Measurements from ENCODE around the gene NUAK1. TPM values are rescaled to one million over a fixed set of nuclear protein-coding genes. Genes with fewer than 3 reads are reported as not detected.

The NUAK1 gene
- total RNA-seq, 1 experiment from 2014 or later: 7.4 TPM

DNA sequence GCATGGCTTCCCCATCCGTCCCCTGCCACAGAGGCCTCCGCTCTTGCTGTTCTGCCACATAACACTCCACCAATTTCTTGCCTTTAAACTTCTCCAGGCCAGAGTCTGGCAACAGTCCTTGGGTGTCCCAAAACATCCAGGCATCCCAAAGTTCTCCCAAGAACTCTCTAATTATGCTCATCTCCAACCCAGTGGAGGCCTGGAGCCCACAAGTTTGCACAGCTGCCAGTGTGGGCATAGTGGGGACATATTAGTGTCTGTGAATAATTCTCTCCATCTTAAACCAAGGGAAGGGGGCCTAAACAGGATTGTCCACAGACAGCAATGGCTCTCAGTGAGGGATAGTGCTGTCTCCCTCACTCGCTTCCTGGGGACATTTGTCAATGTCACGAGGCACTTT is 124.8 kb downstream of the NUAK1 start:
- ATAC-seq (no peak), DNase-seq (ENCODE audit: low read depth, low spot score) (no peak)
- Histone ChIP-seq H3K4me2 (ENCODE audit: low read length) (no peak overlapping the region), H2AFZ (ENCODE audit: low read depth, low read length, poor library complexity, severe bottlenecking) (no peak overlapping the region), H3K4me3 (replicated peaks in 1 of 2; ENCODE audit: low read depth in 1 of 2, low read length in 2 of 2) (no peak overlapping the region), H3K27ac (ENCODE audit: low read depth, low read length) (no peak overlapping the region), H4K20me1 (ENCODE audit: insufficient read depth) (no peaks in the 10 kb centered on the region), H3K9me3 (ENCODE audit: control insufficient read depth in 1 of 2, insufficient read depth in 1 of 2, low read depth in 1 of 2, low read length in 2 of 2) (no peaks in the 10 kb centered on the region; a peak in 1 of 4 replicates), H3K27me3 (ENCODE audit: insufficient read depth, low read length) (peaks cover 22% of the 10 kb centered on the region), H3K4me1 (ENCODE audit: control insufficient read depth in 1 of 2, insufficient read depth in 2 of 2, low read length in 2 of 2) (no peaks in the 10 kb centered on the region), H3K9ac (ENCODE audit: low read length) (no peak overlapping the region), H3K79me2 (ENCODE audit: insufficient read depth, low read length) (no peaks in the 10 kb centered on the region), H3K36me3 (ENCODE audit: control insufficient read depth in 1 of 2, insufficient read depth in 2 of 2, low read length in 2 of 2) (no peaks in the 10 kb centered on the region), H3K9me2 (ENCODE audit: insufficient read depth) (no peaks in the 10 kb centered on the region)
- intact Hi-C loops (cut with micrococcal nuclease): no loop called here
- TF ChIP-seq, protein P1, sequence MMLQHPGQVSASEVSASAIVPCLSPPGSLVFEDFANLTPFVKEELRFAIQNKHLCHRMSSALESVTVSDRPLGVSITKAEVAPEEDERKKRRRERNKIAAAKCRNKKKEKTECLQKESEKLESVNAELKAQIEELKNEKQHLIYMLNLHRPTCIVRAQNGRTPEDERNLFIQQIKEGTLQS (IDR thresholded peaks at IDR 0.05): no peak
- TF ChIP-seq POLR2A (IDR thresholded peaks at IDR 0.05; ENCODE audit: borderline replicate concordance, extremely low read depth, insufficient read depth, insufficient read length) (no peak), ZNF274 (IDR thresholded peaks at IDR 0.05; ENCODE audit: low read depth, low read length) (no peak), RAD21 (IDR thresholded peaks at IDR 0.05; ENCODE audit: low read depth) (no peak), CEBPB (IDR thresholded peaks at IDR 0.05; ENCODE audit: low read depth) (no peak), FOSL1 (IDR thresholded peaks at IDR 0.05; ENCODE audit: low read depth) (no peak), ZFX (IDR thresholded peaks at IDR 0.05) (no peak), ELF1 (IDR thresholded peaks at IDR 0.05; ENCODE audit: borderline replicate concordance, low read depth) (no peak), EGR1 (IDR thresholded peaks at IDR 0.05; ENCODE audit: low read depth) (no peak), EZH2 (IDR thresholded peaks at IDR 0.05) (no peak), SIN3A (IDR thresholded peaks at IDR 0.05; ENCODE audit: low read depth) (no peak), CBX3 (IDR thresholded peaks at IDR 0.05; ENCODE audit: low read depth) (no peak)
- TF ChIP-seq, protein P2, sequence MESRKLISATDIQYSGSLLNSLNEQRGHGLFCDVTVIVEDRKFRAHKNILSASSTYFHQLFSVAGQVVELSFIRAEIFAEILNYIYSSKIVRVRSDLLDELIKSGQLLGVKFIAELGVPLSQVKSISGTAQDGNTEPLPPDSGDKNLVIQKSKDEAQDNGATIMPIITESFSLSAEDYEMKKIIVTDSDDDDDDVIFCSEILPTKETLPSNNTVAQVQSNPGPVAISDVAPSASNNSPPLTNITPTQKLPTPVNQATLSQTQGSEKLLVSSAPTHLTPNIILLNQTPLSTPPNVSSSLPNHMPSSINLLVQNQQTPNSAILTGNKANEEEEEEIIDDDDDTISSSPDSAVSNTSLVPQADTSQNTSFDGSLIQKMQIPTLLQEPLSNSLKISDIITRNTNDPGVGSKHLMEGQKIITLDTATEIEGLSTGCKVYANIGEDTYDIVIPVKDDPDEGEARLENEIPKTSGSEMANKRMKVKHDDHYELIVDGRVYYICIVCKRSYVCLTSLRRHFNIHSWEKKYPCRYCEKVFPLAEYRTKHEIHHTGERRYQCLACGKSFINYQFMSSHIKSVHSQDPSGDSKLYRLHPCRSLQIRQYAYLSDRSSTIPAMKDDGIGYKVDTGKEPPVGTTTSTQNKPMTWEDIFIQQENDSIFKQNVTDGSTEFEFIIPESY (IDR thresholded peaks at IDR 0.05; ENCODE audit: extremely low read depth, insufficient replicate concordance, low read length): no peak
- TF ChIP-seq, protein P3, sequence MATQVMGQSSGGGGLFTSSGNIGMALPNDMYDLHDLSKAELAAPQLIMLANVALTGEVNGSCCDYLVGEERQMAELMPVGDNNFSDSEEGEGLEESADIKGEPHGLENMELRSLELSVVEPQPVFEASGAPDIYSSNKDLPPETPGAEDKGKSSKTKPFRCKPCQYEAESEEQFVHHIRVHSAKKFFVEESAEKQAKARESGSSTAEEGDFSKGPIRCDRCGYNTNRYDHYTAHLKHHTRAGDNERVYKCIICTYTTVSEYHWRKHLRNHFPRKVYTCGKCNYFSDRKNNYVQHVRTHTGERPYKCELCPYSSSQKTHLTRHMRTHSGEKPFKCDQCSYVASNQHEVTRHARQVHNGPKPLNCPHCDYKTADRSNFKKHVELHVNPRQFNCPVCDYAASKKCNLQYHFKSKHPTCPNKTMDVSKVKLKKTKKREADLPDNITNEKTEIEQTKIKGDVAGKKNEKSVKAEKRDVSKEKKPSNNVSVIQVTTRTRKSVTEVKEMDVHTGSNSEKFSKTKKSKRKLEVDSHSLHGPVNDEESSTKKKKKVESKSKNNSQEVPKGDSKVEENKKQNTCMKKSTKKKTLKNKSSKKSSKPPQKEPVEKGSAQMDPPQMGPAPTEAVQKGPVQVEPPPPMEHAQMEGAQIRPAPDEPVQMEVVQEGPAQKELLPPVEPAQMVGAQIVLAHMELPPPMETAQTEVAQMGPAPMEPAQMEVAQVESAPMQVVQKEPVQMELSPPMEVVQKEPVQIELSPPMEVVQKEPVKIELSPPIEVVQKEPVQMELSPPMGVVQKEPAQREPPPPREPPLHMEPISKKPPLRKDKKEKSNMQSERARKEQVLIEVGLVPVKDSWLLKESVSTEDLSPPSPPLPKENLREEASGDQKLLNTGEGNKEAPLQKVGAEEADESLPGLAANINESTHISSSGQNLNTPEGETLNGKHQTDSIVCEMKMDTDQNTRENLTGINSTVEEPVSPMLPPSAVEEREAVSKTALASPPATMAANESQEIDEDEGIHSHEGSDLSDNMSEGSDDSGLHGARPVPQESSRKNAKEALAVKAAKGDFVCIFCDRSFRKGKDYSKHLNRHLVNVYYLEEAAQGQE (IDR thresholded peaks at IDR 0.05; ENCODE audit: low read depth): no peak
- POLR2A ChIA-PET: no interaction called here
- BruUV-seq (replicated peaks): no TSS peak
- RAD21 ChIA-PET (ENCODE audit: low non-redundant PET in 1 of 2, low total read pairs in 2 of 2, uncharacterized antibody in 2 of 2, unreplicated experiment in 2 of 2): no interaction called here
- CTCF ChIA-PET: no interaction called here

Other genes starting within 250 kb of the NUAK1 start
- gene CKAP4, start 109.1 kb upstream of the NUAK1 start, total RNA-seq (2021; ENCODE audit: unreplicated experiment): 45.9 TPM
- gene TCP11L2, start 163.8 kb upstream of the NUAK1 start, total RNA-seq (2021; ENCODE audit: unreplicated experiment): 14.4 TPM
- gene POLR3B, start 218.8 kb upstream of the NUAK1 start, total RNA-seq (2021; ENCODE audit: unreplicated experiment): 10.7 TPM

Data from HCT116 (cell line).